CD14-positive monocyte (primary cell): Measurements from ENCODE around the gene TRHDE. TPM values are rescaled to one million over a fixed set of nuclear protein-coding genes. Genes with fewer than 3 reads are reported as not detected.

Source experiments
- DNase-seq, 3 donors: peaks; one replicate each; pipeline ENCODE4 v3.0.0-alpha.2; 2011 to 2022
- H2AFZ ChIP-seq: 2 replicates; pipeline ENCODE4 v1.6.0; 2012; ENCODE audit warnings: mild to moderate bottlenecking, low read depth, low read length, inconsistent platforms; ENCODE audit not compliant: insufficient read depth, poor library complexity, severe bottlenecking
- H3K27ac ChIP-seq, 2 donors: 1 replicate in 1 of 2; 2 replicates in 1 of 2; pipeline ENCODE4 v1.5.1; 2012 to 2013; ENCODE audit warnings: low read length in 2 of 2, control low read depth in 1 of 2, inconsistent platforms in 1 of 2, low read depth in 1 of 2, mild to moderate bottlenecking in 1 of 2
- H3K27me3 ChIP-seq, 2 donors: one replicate each; pipeline versions ENCODE4 v1.6.0 to v1.6.1; 2011 to 2013; ENCODE audit warnings: low read length in 2 of 2; ENCODE audit not compliant: control insufficient read depth in 2 of 2, insufficient read depth in 2 of 2
- H3K36me3 ChIP-seq, 2 donors: replicated peaks in 1 of 2; 1 replicate in 1 of 2; 2 replicates in 1 of 2; pipeline versions ENCODE4 v1.5.1 to v1.6.1; 2012 to 2013; ENCODE audit warnings: low read length in 2 of 2, control low read depth in 1 of 2, inconsistent platforms in 1 of 2, mild to moderate bottlenecking in 1 of 2; ENCODE audit not compliant: insufficient read depth in 2 of 2, control insufficient read depth in 1 of 2
- H3K4me1 ChIP-seq, 2 donors: 1 replicate in 1 of 2; 2 replicates in 1 of 2; pipeline versions ENCODE4 v1.5.1 to v1.6.1; 2012 to 2013; ENCODE audit warnings: low read length in 2 of 2, control low read depth in 1 of 2, inconsistent platforms in 1 of 2, mild to moderate bottlenecking in 1 of 2, moderate library complexity in 1 of 2; ENCODE audit not compliant: insufficient read depth in 2 of 2, control insufficient read depth in 1 of 2
- H3K4me2 ChIP-seq: replicated peaks from 2 replicates; pipeline ENCODE3; 2012; ENCODE audit warnings: low read length, moderate library complexity, mild to moderate bottlenecking; ENCODE audit not compliant: poor library complexity, severe bottlenecking; ENCODE audit errors: extremely low read depth
- H3K4me3 ChIP-seq, 3 experiments: fragments of 200-600 bp in 1 of 3; sonication (generic) in 1 of 3; replicated peaks in 1 of 3; 1 replicate in 2 of 3; 2 replicates in 1 of 3; pipeline ENCODE4 v1.5.1; 2011 to 2013; ENCODE audit warnings: low read length in 3 of 3, mild to moderate bottlenecking in 3 of 3, control low read depth in 2 of 3, low read depth in 2 of 3, inconsistent platforms in 1 of 3, moderate library complexity in 1 of 3
- H3K79me2 ChIP-seq: 2 replicates; pipeline ENCODE4 v1.6.0; 2012; ENCODE audit warnings: mild to moderate bottlenecking, control low read depth, inconsistent platforms, low read length, moderate library complexity; ENCODE audit not compliant: insufficient read depth
- H3K9ac ChIP-seq: 2 replicates; pipeline ENCODE4 v1.6.0; 2017; ENCODE audit warnings: low read length, mild to moderate bottlenecking; ENCODE audit not compliant: insufficient read depth, poor library complexity, severe bottlenecking
- H3K9me3 ChIP-seq, 2 donors: replicated peaks in 1 of 2; 1 replicate in 1 of 2; 2 replicates in 1 of 2; pipeline versions ENCODE4 v1.5.1 to v1.6.1; 2012 to 2013; ENCODE audit warnings: low read length in 2 of 2, control low read depth in 1 of 2; ENCODE audit not compliant: control insufficient read depth in 1 of 2, insufficient read depth in 1 of 2
- H4K20me1 ChIP-seq: 2 replicates; pipeline ENCODE4 v1.6.0; 2012; ENCODE audit warnings: mild to moderate bottlenecking, low read length, control low read depth, moderate library complexity; ENCODE audit not compliant: insufficient read depth
- H3K27ac Mint-ChIP-seq, 7 donors: one replicate each; pipeline ENCODE4 v1.8.0; 2020; ENCODE audit warnings: mild to moderate bottlenecking in 7 of 7, mixed read lengths in 7 of 7, moderate library complexity in 6 of 7, inconsistent platforms in 2 of 7
- H3K27me3 Mint-ChIP-seq, 3 donors: one replicate each; pipeline ENCODE4 v1.8.0; 2021 to 2022; ENCODE audit warnings: low read depth in 3 of 3, mild to moderate bottlenecking in 3 of 3, mixed read lengths in 3 of 3, moderate library complexity in 3 of 3, inconsistent platforms in 1 of 3
- H3K36me3 Mint-ChIP-seq, 2 donors: one replicate each; pipeline ENCODE4 v1.8.0; 2020; ENCODE audit warnings: mixed read lengths in 2 of 2, inconsistent platforms in 1 of 2, mild to moderate bottlenecking in 1 of 2
- H3K4me1 Mint-ChIP-seq: one replicate; pipeline ENCODE4 v1.8.0; 2020; ENCODE audit warnings: mild to moderate bottlenecking, mixed read lengths
- H3K4me3 Mint-ChIP-seq, 2 donors: one replicate each; pipeline ENCODE4 v1.8.0; 2020; ENCODE audit warnings: mild to moderate bottlenecking in 2 of 2, mixed read lengths in 2 of 2, moderate library complexity in 1 of 2
- H3K9me3 Mint-ChIP-seq, 7 donors: one replicate each; pipeline ENCODE4 v1.8.0; 2020 to 2022; ENCODE audit warnings: mixed read lengths in 7 of 7, mild to moderate bottlenecking in 6 of 7, moderate library complexity in 6 of 7, inconsistent platforms in 2 of 7
- WGBS: methylation state at CpG from one replicate; pipeline ENCODE4 v1.1.5; 2013; ENCODE audit warnings: missing lambda C conversion rate; ENCODE audit not compliant: insufficient coverage; 5-methylcytosine and 5-hydroxymethylcytosine counted together
- intact Hi-C, 2 donors: fragments of 100-400 bp; cut with micrococcal nuclease; formaldehyde crosslinking; loops; one replicate each; pipeline versions ENCODE4 v1.15.0 to v1.15.1; 2023
- polyA plus RNA-seq, 3 donors: library from polyadenylated mRNA; depleted of rRNA in 1 of 3; unstranded in 2 of 3; stranded (reverse) in 1 of 3; fragments of 300-500 nt in 2 of 3; fragments of >200 nt in 1 of 3; fragmentation: Illumina TruSeq in 2 of 3; gene quantifications; 1 replicate in 2 of 3; 2 replicates in 1 of 3; pipeline ENCODE4 v1.2.3, GENCODE V29; 2012 to 2021
- TF ChIP-seq, protein P1 (sequence below): fragments of 200-600 bp; IDR thresholded peaks from one replicate; pipeline ENCODE4 v1.8.0; 2022; ENCODE audit warnings: antibody characterized with exemption, mild to moderate bottlenecking

TRHDE gene
- polyA plus RNA-seq, 3 donors = not detected

DNA sequence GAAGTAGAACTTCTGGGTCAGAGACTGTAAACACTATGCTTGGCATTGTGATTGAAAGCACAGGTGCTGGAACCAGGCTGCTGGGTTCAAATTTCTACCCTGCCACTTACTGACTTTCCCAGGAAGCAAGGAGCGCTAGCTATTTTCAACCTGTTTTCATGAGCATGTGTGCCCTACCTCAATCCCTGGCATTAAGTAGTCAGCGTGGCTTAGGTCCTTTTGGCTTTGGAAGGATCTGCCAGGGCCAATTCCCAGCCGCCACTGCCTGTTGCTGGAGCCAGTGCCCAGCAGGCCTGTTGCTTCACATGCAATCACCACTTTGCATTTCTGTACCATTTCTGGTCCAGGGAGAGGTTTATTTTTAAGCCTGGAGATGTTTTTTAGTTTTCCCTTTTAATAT is 196.3 kb downstream of the TRHDE start:
- Mint-ChIP-seq H3K36me3 (no peaks in the 10 kb centered on the region), H3K27ac (no peak overlapping the region), H3K4me1 (no peaks in the 10 kb centered on the region), H3K4me3 (no peak overlapping the region), H3K27me3 (no peaks in the 10 kb centered on the region), H3K9me3 (peaks cover 0 to 8% (median 3%) of the 10 kb centered on the region in 7 donors)
- intact Hi-C loops = no loop called here
- H3K27ac ChIP-seq = no peak overlapping the region
- no peaks in the 10 kb centered on the region for H3K27me3 ChIP-seq
- whole genome bisulfite sequencing = 83% methylated on average over 2 of the region's 3 CpGs
- no peak for DNase-seq
- peaks cover 0 to 4% of the 10 kb centered on the region in 2 donors for H3K9me3 ChIP-seq
- TF ChIP-seq, protein P1, sequence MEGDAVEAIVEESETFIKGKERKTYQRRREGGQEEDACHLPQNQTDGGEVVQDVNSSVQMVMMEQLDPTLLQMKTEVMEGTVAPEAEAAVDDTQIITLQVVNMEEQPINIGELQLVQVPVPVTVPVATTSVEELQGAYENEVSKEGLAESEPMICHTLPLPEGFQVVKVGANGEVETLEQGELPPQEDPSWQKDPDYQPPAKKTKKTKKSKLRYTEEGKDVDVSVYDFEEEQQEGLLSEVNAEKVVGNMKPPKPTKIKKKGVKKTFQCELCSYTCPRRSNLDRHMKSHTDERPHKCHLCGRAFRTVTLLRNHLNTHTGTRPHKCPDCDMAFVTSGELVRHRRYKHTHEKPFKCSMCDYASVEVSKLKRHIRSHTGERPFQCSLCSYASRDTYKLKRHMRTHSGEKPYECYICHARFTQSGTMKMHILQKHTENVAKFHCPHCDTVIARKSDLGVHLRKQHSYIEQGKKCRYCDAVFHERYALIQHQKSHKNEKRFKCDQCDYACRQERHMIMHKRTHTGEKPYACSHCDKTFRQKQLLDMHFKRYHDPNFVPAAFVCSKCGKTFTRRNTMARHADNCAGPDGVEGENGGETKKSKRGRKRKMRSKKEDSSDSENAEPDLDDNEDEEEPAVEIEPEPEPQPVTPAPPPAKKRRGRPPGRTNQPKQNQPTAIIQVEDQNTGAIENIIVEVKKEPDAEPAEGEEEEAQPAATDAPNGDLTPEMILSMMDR = no peak
- no peaks in the 10 kb centered on the region for H3K4me1 ChIP-seq
- no peak overlapping the region for H3K9ac ChIP-seq
- H2AFZ ChIP-seq = no peak overlapping the region
- no peaks in the 10 kb centered on the region for H3K36me3 ChIP-seq
- no peaks in the 10 kb centered on the region for H4K20me1 ChIP-seq
- H3K79me2 ChIP-seq = no peaks in the 10 kb centered on the region
- no peak overlapping the region for H3K4me2 ChIP-seq
- no peak overlapping the region for H3K4me3 ChIP-seq

DNA sequence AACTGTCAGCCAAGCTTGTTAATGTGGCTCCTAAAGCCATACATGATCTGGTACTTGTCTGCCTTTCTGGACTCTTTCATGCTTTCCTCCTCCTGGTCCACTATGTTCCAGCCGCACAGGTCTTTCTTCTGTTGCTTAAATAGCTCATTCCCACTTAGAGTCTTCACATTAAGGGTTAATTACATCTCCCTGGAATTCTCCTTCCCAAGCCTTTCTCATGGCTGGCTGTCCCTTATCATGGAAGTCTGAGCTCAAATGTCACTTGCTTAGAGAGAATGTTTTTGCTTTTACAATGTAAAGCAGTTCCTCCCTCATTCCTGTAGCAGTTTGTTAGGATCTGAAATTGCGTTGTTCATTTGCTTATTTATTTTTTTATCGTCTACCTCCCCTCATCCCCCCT is 199.6 kb downstream of the TRHDE start:
- Mint-ChIP-seq H3K9me3 (peaks cover 0 to 6% (median 0%) of the 10 kb centered on the region in 7 donors), H3K4me3 (no peak overlapping the region), H3K4me1 (no peaks in the 10 kb centered on the region), H3K36me3 (no peaks in the 10 kb centered on the region), H3K27ac (no peak overlapping the region), H3K27me3 (no peaks in the 10 kb centered on the region)
- no peak overlapping the region for H3K9ac ChIP-seq
- no peaks in the 10 kb centered on the region for H4K20me1 ChIP-seq
- H3K79me2 ChIP-seq = no peaks in the 10 kb centered on the region
- no peak overlapping the region for H3K27ac ChIP-seq
- no peak overlapping the region for H3K4me2 ChIP-seq
- no peak overlapping the region for H2AFZ ChIP-seq
- intact Hi-C loops = no loop called here
- H3K4me3 ChIP-seq = no peak overlapping the region
- TF ChIP-seq, protein P1 = no peak
- no peaks in the 10 kb centered on the region for H3K27me3 ChIP-seq
- H3K36me3 ChIP-seq = no peaks in the 10 kb centered on the region
- DNase-seq = no peak
- WGBS = 100% methylated on average over 1 of the region's 3 CpGs
- no peaks in the 10 kb centered on the region for H3K4me1 ChIP-seq
- peaks cover 0 to 4% of the 10 kb centered on the region in 2 donors for H3K9me3 ChIP-seq
